Colonic mucosa (tissue), 4 donors: ENCODE measurements around the gene MARCHF2. TPM values are rescaled to one million over a fixed set of nuclear protein-coding genes. Genes with fewer than 3 reads are reported as not detected.

Experiments used
- DNase-seq: peaks from one replicate; pipeline ENCODE4 v3.0.0-alpha.2; 2020
- H3K27ac ChIP-seq: fragments of 200-600 bp; one replicate; pipeline ENCODE4 v1.8.0; 2021
- H3K27me3 ChIP-seq: fragments of 200-600 bp; one replicate; pipeline ENCODE4 v1.8.0; 2021
- H3K36me3 ChIP-seq: fragments of 200-600 bp; one replicate; pipeline ENCODE4 v1.8.0; 2021
- H3K4me1 ChIP-seq: fragments of 200-600 bp; one replicate; pipeline ENCODE4 v1.8.0; 2021; ENCODE audit warnings: mild to moderate bottlenecking
- H3K4me3 ChIP-seq: fragments of 200-600 bp; one replicate; pipeline ENCODE4 v1.8.0; 2021
- H3K9ac ChIP-seq, 2 donors: one replicate each; pipeline ENCODE4 v1.7.0; 2013; ENCODE audit warnings: control low read depth in 2 of 2, low read depth in 2 of 2, low read length in 2 of 2
- H3K9me3 ChIP-seq: fragments of 200-600 bp; one replicate; pipeline ENCODE4 v1.8.0; 2021
- intact Hi-C: fragments of 100-400 bp; cut with DNase I; formaldehyde crosslinking; loops from one replicate; pipeline ENCODE4 v1.14.1; 2022
- total RNA-seq, 2 donors: library from RNA; stranded (reverse); fragmentation: NEBNext Ultra II Directional in 1 of 2; extraction: Animal tissue kit (Norgen Biotek cat#: 25700) in 1 of 2; gene quantifications; one replicate each; pipeline ENCODE4 v1.2.1, GENCODE V29; 2021
- TF ChIP-seq, protein P1 (sequence below): fragments of 200-600 bp; IDR thresholded peaks from one replicate; pipeline ENCODE4 v1.8.0; 2022; ENCODE audit warnings: antibody characterized with exemption, mild to moderate bottlenecking
- donor health status: healthy.
- donor health status: DM: no; HTN: no; CAD: no.
- donor health status: DM: no; HTN: no; CAD: no.

The MARCHF2 gene
- total RNA-seq, 2 donors from 2014 or later = 18.8 to 33.1 TPM

DNA sequence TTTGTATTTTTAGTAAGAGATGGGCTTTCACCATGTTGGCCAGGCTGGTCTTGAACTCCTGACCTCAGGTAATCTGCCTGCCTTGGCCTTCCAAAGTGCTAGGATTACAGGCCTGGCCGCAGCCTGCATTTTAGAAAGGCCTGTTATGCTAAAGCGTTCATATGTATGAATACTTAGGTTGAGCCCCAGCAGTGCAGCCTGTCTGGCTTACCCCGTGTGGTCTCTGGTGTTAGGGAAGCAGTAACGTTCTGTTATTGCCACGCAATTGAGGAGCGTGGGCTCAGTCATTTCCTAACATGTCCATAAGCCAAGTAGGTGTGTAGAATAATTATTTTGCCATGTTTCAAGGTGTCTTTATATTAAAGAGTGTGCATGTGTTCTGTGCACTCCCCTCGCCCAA, 46.0 kb downstream of the MARCHF2 start:
- intact Hi-C loops = no loop called here
- TF ChIP-seq, protein P1, sequence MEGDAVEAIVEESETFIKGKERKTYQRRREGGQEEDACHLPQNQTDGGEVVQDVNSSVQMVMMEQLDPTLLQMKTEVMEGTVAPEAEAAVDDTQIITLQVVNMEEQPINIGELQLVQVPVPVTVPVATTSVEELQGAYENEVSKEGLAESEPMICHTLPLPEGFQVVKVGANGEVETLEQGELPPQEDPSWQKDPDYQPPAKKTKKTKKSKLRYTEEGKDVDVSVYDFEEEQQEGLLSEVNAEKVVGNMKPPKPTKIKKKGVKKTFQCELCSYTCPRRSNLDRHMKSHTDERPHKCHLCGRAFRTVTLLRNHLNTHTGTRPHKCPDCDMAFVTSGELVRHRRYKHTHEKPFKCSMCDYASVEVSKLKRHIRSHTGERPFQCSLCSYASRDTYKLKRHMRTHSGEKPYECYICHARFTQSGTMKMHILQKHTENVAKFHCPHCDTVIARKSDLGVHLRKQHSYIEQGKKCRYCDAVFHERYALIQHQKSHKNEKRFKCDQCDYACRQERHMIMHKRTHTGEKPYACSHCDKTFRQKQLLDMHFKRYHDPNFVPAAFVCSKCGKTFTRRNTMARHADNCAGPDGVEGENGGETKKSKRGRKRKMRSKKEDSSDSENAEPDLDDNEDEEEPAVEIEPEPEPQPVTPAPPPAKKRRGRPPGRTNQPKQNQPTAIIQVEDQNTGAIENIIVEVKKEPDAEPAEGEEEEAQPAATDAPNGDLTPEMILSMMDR = no peak
- DNase-seq = no peak
- Histone ChIP-seq H3K27me3 (no peaks in the 10 kb centered on the region), H3K9me3 (no peaks in the 10 kb centered on the region), H3K4me3 (no peak overlapping the region), H3K4me1 (peaks cover 7% of the 10 kb centered on the region), H3K27ac (no peak overlapping the region), H3K9ac (no peak overlapping the region), H3K36me3 (peaks cover 4% of the 10 kb centered on the region)

DNA sequence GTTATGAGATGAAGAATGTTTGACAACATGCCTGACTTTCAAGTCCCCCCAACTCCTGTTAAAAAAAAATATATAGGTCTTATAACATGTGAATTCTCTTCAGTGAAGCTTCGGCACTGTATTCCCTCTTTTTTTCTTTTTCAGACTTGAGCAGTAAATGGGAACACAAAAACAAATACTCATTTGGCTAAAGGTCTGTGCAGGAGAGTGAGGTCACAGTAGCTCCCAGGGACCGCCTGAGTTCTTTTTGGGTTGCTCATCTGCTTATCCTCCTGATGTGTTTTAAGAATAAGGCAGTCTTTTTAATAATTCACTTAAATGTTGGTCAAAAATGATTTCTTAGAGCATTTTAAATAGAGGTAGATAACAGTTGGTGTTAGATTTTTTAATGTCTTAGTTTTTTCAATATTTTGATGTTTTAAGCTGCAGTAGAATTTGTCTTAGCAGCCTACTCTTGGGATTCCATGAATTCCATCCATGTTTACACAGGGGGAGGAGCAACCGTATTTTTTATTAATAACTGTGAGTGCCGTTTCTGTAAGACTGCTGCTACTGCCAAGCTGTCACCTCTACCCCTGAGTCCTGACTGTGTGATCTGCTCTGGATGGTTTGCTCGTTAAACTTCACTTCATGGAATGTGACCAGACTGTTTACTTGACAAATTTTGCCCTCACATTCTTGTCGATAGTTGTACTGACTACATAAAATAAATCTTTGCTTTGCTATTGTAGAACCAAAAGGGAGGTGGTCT, 46.6 kb downstream of the MARCHF2 start:
- intact Hi-C loops = no loop called here
- Histone ChIP-seq H3K27ac (no peak overlapping the region), H3K36me3 (peaks cover 8% of the 10 kb centered on the region), H3K9me3 (no peaks in the 10 kb centered on the region), H3K4me3 (no peak overlapping the region), H3K27me3 (no peaks in the 10 kb centered on the region), H3K9ac (no peak overlapping the region), H3K4me1 (peaks cover 7% of the 10 kb centered on the region)
- no peak for DNase-seq
- TF ChIP-seq, protein P1 = no peak

DNA sequence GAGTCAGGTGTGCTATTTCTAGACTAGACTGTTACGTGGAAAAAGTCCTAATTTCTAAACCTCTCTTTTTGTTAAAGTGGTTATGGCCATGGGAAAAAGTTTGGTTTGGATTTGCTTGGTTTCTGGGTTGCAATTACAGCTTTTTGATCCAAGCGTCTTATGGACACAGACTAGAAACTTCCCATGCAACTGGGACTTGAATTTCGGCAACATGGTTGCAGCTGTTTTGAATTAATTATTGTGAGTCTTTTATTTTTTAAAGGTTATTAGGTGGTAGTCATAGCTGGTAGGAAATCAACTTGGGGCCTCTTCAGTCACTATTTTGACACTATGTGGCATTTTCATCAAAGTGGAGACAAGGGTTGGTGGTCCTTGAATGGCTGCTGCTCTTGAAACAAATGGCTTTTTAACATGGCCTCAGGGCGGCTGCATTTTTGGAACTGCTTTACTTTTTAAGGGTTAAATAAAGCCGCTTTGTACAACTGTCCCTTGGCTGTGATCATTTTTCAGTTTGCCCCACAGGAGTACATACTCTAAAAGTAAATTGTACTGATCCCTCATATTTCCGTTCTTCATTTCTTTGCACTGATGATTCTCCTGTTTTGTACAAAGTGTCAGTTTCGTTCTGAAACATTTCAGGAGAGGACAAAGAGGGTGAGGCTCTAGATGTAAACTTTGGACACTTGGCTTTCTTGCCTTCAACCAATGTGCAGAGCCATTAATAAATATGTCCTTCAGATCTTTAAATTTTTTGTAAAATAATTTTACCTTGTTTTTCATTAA, 47.6 kb downstream of the MARCHF2 start:
- H3K4me1 ChIP-seq = peaks cover 7% of the 10 kb centered on the region
- H3K9ac ChIP-seq = no peak overlapping the region
- no peaks in the 10 kb centered on the region for H3K9me3 ChIP-seq
- intact Hi-C loops = no loop called here
- H3K36me3 ChIP-seq = peaks cover 18% of the 10 kb centered on the region
- TF ChIP-seq, protein P1 = no peak
- no peaks in the 10 kb centered on the region for H3K27me3 ChIP-seq
- no peak overlapping the region for H3K4me3 ChIP-seq
- no peak overlapping the region for H3K27ac ChIP-seq
- no peak for DNase-seq

DNA sequence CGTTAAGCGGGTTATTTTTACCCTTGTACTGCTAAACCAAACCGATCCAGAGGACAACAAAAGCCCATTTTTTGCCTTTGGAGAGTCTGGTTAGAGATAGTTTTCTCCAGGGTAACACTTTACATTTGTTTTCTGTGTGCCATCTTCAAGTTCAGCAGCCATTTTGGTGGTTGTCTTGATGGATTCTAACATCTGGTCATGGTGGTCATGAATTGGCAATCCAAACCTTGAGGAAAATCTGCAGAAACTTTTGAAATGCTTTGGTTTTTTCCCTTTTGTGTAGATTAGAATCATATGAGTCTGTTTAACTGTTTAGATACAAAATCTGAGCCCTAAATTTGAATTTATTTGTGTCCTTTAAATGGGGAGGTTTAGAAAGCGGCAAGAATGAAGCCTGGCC, 48.3 kb downstream of the MARCHF2 start:
- no peak for DNase-seq
- H3K4me3 ChIP-seq = no peak overlapping the region
- intact Hi-C loops = no loop called here
- H3K4me1 ChIP-seq = peaks cover 7% of the 10 kb centered on the region
- peaks cover 23% of the 10 kb centered on the region for H3K36me3 ChIP-seq
- TF ChIP-seq, protein P1 = no peak
- no peak overlapping the region for H3K27ac ChIP-seq
- no peaks in the 10 kb centered on the region for H3K9me3 ChIP-seq
- H3K9ac ChIP-seq = no peak overlapping the region
- H3K27me3 ChIP-seq = no peaks in the 10 kb centered on the region

DNA sequence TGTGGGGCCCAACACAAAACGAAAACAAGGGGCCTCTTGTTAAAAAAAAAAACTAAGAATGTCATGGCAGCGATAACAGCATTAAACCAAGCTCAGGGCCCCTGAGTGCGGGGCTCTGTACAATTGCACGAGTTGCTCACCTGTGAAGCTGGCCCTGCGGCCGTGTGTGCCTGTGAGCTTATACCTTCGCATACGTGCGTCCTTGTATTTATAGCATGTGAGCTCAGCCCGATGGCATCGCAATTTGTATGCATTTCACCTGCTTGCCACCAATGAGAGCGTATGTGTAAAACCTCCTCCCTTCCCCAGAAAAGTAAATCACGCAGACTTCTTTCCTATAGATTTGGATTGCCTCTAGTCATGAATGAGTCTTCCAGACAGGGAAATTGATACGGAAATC, 48.8 kb downstream of the MARCHF2 start:
- TF ChIP-seq, protein P1 = no peak
- H3K27ac ChIP-seq = no peak overlapping the region
- H3K36me3 ChIP-seq = peaks cover 21% of the 10 kb centered on the region
- peaks cover 7% of the 10 kb centered on the region for H3K4me1 ChIP-seq
- H3K9me3 ChIP-seq = no peaks in the 10 kb centered on the region
- no peak overlapping the region for H3K4me3 ChIP-seq
- H3K9ac ChIP-seq = no peak overlapping the region
- intact Hi-C loops = no loop called here
- no peaks in the 10 kb centered on the region for H3K27me3 ChIP-seq
- DNase-seq = no peak
